ENCODE measurements around the gene ANKRD23. TPM values are rescaled to one million over a fixed set of nuclear protein-coding genes. Genes with fewer than 3 reads are reported as not detected.

The ANKRD23 gene
- polyA plus RNA-seq, 1 donor from 2014 or later, result 12.1 TPM

GRCh38 chr2:96869822-96870625, 26.2 kb upstream of the ANKRD23 start, which contains the start of gene SEMA4C:
SEMA4C (minus strand) TSS chr2:96870080; CDS start chr2:96867886, 2,194 bp downstream.
- H3K79me2 ChIP-seq (replicated peaks; ENCODE audit: insufficient read depth, low read length), result peaks cover 34% of the 10 kb centered on the region
- H4K20me1 ChIP-seq (ENCODE audit: insufficient read depth), result peaks cover 11% of the 10 kb centered on the region
- H2AFZ ChIP-seq (ENCODE audit: low read depth, low read length), result peak within 1 kb of the TSS; percentile 14
- peak within 1 kb of the TSS; percentile 98 for H3K9ac ChIP-seq (ENCODE audit: low read length)
- peak within 1 kb of the TSS; percentile 94 for H3K4me3 ChIP-seq (ENCODE audit: low read length)
- H3K36me3 ChIP-seq (ENCODE audit: insufficient read depth, low read length), result no peaks in the 10 kb centered on the region
- no peaks in the 10 kb centered on the region for H3F3A ChIP-seq (ENCODE audit: insufficient read depth, low read length, poor library complexity, severe bottlenecking)
- no peaks in the 10 kb centered on the region for H3K9me3 ChIP-seq (ENCODE audit: low read length)
- H3K27me3 ChIP-seq (ENCODE audit: insufficient read depth, low read depth, low read length), result no peaks in the 10 kb centered on the region
- H3K4me2 ChIP-seq (ENCODE audit: low read length), result no peak within 1 kb of the TSS
- peak within 1 kb of the TSS; percentile 90 for H3K27ac ChIP-seq (ENCODE audit: low read length)
- TF ChIP-seq RAD21 (conservative IDR thresholded peaks at IDR 0.05) (peak; percentile 8), TAF1 (IDR thresholded peaks at IDR 0.05; ENCODE audit: low read depth) (peak; percentile 25), SMC3 (conservative IDR thresholded peaks at IDR 0.05; ENCODE audit: poor library complexity) (peak; percentile 24), MXI1 (conservative IDR thresholded peaks at IDR 0.05; ENCODE audit: poor library complexity, severe bottlenecking) (peak; percentile 51), REST (IDR thresholded peaks at IDR 0.05; ENCODE audit: borderline replicate concordance) (no peak), EZH2 (IDR thresholded peaks at IDR 0.05; ENCODE audit: borderline replicate concordance, insufficient read depth, low read length, poor library complexity, severe bottlenecking) (no peak), POLR2AphosphoS5 (IDR thresholded peaks at IDR 0.05) (peak; percentile 84), EP300 (conservative IDR thresholded peaks at IDR 0.05; ENCODE audit: poor library complexity, severe bottlenecking) (peak; percentile 24)
- TF ChIP-seq, protein P1, sequence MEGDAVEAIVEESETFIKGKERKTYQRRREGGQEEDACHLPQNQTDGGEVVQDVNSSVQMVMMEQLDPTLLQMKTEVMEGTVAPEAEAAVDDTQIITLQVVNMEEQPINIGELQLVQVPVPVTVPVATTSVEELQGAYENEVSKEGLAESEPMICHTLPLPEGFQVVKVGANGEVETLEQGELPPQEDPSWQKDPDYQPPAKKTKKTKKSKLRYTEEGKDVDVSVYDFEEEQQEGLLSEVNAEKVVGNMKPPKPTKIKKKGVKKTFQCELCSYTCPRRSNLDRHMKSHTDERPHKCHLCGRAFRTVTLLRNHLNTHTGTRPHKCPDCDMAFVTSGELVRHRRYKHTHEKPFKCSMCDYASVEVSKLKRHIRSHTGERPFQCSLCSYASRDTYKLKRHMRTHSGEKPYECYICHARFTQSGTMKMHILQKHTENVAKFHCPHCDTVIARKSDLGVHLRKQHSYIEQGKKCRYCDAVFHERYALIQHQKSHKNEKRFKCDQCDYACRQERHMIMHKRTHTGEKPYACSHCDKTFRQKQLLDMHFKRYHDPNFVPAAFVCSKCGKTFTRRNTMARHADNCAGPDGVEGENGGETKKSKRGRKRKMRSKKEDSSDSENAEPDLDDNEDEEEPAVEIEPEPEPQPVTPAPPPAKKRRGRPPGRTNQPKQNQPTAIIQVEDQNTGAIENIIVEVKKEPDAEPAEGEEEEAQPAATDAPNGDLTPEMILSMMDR (IDR thresholded peaks at IDR 0.05; ENCODE audit: poor library complexity, severe bottlenecking), result peak; percentile 21
- H3K9me2 ChIP-seq (ENCODE audit: insufficient read depth, low read length), result no peaks in the 10 kb centered on the region

- H3K4me3 ChIP-seq (ENCODE audit: low read length), result peak overlapping the region; percentile 94
- H3F3A ChIP-seq (ENCODE audit: insufficient read depth, low read length, poor library complexity, severe bottlenecking), result no peaks in the 10 kb centered on the region
- peak overlapping the region; percentile 90 for H3K27ac ChIP-seq (ENCODE audit: low read length)
- H3K9me3 ChIP-seq (ENCODE audit: low read length), result no peaks in the 10 kb centered on the region
- H3K4me2 ChIP-seq (ENCODE audit: low read length), result no peak overlapping the region
- peak overlapping the region; percentile 98 for H3K9ac ChIP-seq (ENCODE audit: low read length)
- TF ChIP-seq EZH2 (IDR thresholded peaks at IDR 0.05; ENCODE audit: borderline replicate concordance, insufficient read depth, low read length, poor library complexity, severe bottlenecking) (no peak), MXI1 (conservative IDR thresholded peaks at IDR 0.05; ENCODE audit: poor library complexity, severe bottlenecking) (no peak), EP300 (conservative IDR thresholded peaks at IDR 0.05; ENCODE audit: poor library complexity, severe bottlenecking) (no peak), RAD21 (conservative IDR thresholded peaks at IDR 0.05) (no peak), POLR2AphosphoS5 (IDR thresholded peaks at IDR 0.05) (no peak), TAF1 (IDR thresholded peaks at IDR 0.05; ENCODE audit: low read depth) (no peak), REST (IDR thresholded peaks at IDR 0.05; ENCODE audit: borderline replicate concordance) (no peak), SMC3 (conservative IDR thresholded peaks at IDR 0.05; ENCODE audit: poor library complexity) (no peak)
- TF ChIP-seq, protein P1 (IDR thresholded peaks at IDR 0.05; ENCODE audit: poor library complexity, severe bottlenecking), result no peak
- no peaks in the 10 kb centered on the region for H3K9me2 ChIP-seq (ENCODE audit: insufficient read depth, low read length)
- peaks cover 16% of the 10 kb centered on the region for H4K20me1 ChIP-seq (ENCODE audit: insufficient read depth)
- H3K27me3 ChIP-seq (ENCODE audit: insufficient read depth, low read depth, low read length), result no peaks in the 10 kb centered on the region
- peaks cover 34% of the 10 kb centered on the region for H3K79me2 ChIP-seq (replicated peaks; ENCODE audit: insufficient read depth, low read length)
- H2AFZ ChIP-seq (ENCODE audit: low read depth, low read length), result no peak overlapping the region
- H3K36me3 ChIP-seq (ENCODE audit: insufficient read depth, low read length), result no peaks in the 10 kb centered on the region
Observed at GRCh38 chr2:96869281-96869821, 25.5 kb upstream of the ANKRD23 start.
